GOT3 (cell line): ENCODE measurements around the gene UNC79.
"Not testable (repeated sequence)": the region's sequence is repeated elsewhere in the genome, so short reads cannot be mapped to it uniquely, and the experiment has no call there.

ENCODE experiments used
- DNase-seq: peaks from one replicate; lab custom pipeline; 2025; ENCODE audit warnings: mixed read lengths; lab: John Stamatoyannopoulos, UW

The UNC79 gene

DNA sequence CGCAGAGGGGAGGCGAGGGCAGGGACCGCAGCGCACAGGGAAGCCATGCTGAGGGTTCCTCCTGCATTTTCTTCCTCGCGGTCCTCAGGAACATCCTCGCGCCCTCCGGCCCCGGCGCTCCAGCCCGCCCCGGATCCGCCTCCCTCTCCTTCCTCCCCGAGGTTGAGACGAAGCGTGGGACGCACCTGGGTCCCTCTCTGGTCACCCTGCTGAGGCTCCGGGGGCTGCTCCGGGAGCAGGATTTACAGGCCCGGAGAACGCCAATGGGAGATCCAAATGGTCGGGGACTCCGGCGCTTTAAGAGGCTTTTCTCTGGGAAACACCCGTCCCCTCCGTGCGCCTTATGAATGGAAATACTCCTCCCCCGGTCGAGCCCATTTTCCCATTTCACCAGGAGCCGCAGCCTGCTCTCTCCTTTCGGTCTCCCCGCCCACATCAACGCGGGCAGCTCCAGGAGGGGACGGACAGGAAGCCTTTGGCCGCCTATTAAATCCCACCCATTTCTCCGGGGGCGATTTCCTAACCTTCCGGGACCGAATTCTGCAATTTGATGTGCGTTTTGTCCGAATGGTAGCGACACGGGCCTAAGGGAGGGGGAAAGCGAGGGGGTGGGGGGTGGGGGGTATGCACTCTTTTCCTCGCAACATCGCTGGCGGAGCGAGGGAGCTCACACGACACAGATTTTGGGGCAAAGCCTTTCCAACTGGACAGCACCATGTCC, at the start of gene UNC79:
TSS of gene UNC79 (plus strand) at position 625 of the 721 bp plus-strand sequence. CDS start at position 716, 91 bp downstream.
- DNase-seq, result no peak

DNA sequence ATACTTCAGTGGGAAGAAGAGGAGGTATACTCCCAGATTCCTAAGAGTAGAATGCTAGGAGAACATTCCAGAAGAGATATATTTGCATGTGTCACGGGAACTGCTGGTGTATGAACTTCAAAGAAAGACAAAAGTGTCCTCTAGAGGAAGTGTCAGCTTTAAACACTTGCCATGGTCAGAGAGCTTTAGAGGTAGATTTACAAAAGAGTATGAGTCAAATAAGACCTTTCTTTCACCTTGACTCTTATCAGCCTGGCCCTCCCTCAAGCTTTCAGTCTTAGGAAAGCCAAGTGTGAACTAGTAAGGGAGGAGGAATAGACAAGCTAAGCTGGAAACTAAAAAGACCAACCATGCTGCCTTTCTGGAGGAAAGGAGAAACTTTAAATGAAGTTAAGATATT, 49.1 kb upstream of the UNC79 start:
- DNase-seq, result no peak

DNA sequence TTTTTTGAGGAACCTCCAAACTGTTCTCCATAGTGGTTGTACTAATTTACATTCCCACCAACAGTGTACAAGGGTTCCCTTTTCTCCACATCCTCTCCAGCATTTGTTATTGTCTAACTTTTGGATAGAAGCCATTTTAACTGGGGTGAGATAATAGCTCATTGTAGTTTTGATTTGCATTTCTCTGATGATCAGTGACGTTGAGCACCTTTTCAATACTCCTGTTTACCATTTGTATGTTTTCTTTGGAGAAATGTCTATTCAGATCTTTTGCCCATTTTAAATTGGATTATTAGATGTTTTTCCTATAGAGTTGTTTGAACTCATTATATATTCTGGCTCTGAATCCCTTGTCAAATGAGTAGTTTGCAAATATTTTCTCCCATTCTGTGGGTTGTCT, 46.5 kb upstream of the UNC79 start:
- DNase-seq, result not testable (repeated sequence)

DNA sequence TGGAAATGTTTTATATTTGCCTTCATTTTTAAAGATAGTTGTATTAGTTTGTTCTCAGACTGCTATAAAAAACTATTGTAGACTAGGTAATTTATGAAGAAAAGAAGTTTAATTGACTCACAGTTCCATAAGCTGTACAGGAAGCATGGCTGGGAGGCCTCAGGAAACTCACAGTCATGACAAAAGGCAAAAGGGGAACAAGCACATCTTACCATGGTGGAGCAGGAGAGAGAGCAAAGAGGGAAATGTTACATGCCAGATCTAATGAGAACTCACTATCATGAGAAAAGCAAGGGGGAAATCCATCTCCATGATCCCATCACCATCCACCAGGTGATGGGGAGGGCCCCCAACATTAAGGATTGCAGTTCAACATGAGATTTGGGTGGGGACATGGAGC, 35.5 kb upstream of the UNC79 start:
- no peak for DNase-seq

DNA sequence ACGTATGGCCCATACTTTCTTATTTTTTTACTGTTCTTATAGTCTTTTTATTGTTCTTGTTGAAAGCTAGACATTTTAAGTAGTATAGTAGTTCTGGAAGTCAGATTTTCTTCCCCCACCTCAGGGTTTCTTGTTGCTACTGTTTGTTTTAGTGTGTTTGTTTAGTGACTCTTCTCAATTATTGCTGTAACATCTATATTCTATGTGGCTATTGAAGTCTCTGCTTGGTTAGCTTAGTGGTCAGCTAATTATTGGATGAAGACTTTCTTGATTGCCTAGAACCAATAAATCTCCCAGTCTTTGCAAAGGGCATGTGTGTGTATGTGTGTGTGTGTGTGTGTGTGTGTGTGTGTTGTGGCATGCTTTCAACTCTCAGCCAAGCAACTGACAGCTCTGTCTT, 34.3 kb upstream of the UNC79 start:
- no peak for DNase-seq

DNA sequence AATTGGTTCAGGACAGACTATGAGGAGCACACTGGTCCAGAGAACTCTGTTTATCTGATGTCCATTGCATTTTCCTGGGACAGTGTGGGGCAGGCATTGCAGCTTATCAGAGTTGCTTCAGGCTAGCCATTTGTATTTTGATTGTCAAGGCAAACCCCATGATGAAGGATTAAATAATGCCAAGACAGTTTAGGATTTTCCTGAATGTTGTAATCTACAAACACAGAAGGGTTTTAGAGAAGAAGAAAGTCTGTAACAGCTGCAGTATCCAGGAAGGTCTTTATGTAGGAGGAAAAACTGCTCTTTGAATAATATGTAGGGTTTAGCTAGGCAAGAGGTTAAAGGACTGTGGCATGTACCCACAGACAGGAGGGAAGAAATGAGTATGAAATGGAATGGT, 32.2 kb upstream of the UNC79 start:
- no peak for DNase-seq

DNA sequence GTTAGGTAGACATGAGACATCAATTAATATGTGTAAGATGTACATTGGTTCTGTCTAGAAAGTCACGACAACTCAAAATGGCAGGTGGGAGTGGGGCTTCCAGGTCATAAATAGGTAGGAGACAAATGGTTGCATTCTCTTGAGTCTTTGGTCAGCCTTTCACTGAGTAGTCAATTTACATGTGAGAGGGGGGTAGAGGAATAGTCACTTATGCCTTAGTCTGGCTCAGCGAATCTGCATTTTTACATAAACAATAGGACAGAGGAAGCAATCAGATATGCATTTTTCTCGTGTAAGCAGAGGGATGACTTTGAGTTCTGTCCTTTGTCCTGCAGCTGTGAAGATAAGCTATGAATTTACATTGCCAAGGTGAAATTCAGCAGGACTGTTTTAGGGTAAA, 27.8 kb upstream of the UNC79 start:
- no peak for DNase-seq

DNA sequence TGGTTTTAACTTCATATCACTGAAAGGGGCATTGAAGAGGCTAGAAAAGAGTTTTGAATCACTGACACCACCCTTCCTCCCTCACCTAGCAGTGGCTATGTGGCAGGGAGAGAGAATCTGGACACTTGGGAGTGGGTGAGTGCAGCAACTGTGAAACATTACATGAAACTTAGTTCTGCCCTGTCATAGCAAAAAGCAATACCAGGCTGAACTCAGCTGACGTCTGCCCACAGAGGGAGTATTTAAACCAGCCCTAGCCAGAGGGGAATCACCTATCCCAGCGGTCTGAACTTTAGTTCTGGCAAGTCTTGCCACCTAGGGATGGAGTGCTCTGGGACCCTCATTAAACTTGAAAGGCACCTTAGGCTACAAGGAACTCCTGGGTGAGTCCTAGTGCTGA, 20.7 kb upstream of the UNC79 start:
- no peak for DNase-seq

DNA sequence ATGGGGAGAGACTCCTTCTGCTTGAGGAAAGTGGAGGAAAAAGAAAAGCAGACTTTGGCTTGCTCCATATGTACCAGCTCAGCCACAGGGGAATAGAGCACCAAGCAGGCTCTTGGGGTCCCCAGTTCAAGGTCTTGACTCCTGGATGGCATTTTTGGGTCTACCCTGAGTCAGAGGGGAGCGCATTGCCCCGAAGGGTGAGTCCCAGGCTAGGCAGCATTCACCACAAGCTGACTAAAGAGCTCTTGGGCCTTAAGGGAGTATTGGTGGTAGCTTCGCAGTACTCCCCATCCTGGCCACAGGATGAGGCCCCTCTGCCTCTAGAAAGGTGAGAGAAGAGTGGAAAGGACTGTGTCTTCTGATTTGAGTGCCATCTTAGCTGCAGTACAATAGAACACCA, 19.8 kb upstream of the UNC79 start:
- no peak for DNase-seq

DNA sequence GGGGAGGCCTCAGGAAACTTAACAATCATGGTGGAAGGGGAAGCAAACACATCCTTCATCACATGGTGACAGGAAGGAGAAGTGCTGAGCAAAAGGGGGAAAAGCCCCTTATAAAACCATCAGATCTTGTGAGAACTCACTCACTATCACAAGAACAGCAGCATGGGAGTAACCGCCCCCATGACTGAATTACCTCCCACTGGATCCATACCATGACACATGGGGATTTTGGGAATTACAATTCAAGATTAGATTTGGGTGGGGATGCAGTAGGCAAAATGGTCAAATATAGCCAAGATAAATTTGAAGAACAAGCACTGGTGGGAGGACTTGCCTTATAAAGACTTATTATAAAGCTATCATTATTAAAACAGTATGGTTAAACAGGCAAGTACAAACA, 5.6 kb upstream of the UNC79 start:
- not testable (repeated sequence) for DNase-seq

DNA sequence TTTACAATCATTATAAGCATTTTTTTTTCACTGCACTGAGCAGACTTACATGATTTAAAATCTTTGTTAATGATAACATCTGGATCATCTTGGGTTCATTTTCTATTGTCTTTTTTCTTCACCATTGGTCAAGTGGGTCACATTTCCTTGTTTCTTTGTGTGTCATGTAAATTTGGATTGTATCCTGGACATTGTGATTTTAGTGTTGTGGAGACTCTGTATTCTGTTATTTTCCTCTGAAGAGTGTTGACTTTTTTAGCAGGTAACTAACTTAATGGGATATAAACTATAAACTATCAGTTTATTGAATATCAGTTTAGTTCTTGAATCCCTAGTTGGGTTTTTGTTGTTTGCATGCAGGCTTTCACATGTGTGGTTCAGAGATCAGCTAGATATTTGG, 4.0 kb upstream of the UNC79 start:
- DNase-seq, result no peak

DNA sequence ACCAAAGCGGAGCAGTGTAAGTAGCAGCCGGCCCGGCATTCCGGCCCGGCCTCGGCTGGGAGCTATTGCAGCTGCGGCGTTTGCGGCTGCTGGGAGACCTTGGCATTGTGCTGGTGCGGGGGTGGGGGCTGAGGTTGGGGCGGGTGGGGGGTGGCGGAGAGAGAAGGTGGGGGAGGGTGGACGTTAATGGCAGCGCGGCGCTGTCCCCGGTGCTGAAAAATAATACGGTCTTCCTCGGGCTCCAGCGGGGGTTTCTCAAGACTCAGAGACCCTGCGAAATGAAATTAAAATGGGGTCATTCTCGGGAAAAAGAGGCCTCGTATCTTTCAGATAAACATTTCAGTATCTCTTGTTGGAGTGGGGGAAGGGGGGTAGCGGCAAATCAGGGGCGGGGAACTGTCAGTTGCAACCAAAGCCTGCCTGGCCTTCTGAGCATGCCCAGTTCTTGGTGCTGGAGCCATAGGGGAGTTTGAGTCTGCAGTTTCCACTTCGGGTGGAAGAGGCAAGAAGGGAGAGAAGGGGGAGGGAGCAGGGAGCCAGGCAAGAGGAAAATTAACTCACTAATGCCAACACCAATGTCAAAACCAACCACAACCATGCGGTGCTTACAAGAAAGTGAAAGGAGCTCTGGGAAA, 414 bp downstream of the UNC79 start:
- DNase-seq, result no peak

DNA sequence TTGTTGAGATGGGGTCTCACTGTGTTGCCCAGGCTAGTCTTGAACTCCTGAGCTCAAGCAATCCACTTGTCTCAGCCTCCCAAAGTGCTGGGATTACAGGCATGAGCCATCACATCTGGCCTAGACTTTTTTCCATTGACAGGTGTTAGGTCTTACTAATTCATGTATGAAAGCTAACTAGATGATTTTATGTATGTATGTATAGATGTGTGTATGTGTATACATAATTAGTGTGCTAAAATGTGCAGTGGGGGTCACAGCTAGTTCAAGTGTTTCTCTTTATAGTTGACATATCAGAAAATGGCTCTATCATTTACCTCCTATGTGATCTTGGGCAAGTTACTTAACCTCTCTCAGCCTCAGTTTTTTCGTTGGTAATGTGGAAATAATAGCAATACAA, 23.5 kb downstream of the UNC79 start:
- DNase-seq, result no peak

DNA sequence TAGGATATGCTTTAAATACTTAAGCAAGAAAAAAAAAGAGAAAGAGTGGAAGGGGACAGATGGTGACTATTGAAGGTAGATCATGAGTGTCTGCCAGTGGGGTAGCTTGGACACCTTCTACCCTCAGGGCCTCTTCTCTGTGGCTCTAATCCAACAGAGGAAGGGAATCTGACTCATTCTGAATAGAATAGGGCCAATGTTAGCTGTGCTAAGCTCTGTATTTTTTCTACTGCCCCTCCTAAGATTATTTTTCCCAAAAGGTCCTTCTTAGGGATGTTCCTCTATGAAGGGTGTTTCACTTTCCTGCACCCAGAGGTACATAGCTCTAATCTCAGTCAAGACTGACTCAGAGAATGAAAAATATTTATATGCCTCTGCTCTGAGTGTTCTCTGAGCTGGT, 25.6 kb downstream of the UNC79 start:
- no peak for DNase-seq

DNA sequence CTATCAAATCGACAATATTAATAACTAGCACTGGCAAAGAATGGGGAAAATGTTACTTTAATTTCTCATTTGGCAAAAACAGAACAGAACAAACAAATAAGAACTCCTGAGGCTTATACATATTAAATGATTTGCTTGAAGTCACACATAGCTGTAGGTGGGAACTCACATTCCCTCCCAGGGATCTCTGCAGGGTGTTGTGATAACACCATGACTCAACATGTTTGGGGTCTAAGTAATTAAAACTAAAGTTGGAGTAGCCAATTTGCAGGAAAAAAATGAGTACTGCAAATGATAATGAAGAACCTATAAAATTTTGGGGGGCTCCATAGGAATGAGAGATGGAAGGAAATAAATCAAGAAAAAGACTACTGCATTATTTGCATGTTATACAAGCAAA, 27.5 kb downstream of the UNC79 start:
- DNase-seq, result no peak

DNA sequence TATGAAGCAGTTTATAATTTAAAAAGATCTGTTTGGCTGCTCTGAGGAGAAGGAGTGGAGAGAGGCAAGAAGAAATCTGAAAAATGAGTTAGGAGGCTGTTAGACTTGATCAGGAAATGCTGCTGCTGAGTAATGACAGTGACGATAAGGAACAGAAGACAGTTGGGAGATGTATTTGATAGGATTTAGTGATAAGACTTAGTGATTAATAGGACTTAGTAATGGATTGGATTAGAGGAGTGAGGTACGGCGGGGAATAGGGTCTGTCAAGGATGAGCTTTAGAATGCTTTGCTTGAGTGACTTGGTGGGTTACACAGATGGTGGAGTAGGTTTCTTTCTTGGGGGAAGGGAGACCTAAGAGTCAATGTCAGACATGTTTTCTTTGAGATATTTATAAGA, 31.7 kb downstream of the UNC79 start:
- no peak for DNase-seq

DNA sequence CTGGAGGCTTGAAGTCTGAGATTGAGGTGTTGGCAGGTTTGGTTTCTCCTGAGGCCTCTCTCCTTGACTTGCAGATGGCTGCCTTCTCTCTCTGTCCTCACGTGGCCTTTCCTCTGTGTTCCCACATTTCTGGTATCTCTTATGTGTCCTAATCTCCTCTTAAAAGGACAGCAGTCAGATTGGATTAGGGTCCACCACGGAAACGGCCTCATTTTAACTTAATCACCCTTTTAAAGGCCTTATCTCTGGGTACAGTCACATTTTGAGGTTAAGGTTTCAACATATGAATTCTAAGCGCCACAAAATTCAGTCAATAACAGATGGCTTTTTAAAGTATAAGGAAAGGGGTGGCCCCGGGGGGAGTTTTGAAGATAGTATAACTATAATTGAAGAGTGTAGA, 33.5 kb downstream of the UNC79 start:
- DNase-seq, result no peak

DNA sequence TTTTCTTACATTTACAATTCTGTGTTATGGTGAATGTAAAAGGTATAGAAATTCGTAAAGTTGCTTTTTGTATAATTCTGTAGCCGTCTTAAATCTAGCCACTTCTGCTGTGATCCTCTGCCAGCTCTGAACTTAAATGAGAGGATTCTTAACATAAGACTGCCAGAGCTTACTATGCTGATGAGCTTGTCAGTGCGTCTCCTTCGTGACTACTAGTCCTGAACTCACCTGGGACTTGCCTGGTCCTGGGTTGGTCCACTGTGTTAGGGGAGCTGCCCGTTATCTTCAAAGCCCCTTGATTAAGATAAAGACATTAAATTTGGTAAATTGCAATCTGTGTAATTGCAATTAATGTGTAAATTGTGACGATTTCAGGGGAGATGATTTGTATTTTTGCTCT, 44.7 kb downstream of the UNC79 start:
- DNase-seq, result no peak

DNA sequence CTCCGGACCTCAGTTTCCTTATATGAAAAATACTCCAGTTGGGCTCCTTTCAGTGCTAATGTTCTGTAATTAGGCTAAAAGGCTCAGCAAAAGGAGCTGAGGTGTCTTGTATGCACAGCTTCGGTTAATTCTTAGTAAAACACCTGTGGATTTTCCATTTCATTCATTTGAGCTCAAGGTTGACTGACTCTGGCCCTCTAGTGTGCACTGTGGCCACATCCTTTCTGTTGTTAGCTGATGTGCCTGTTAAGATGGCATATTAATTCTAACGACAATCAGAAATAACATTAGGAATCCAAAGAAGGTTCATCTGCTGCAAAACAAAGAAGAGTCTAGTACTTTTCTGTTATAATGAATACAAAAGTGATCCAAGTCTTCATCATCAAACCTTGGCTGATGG, 45.6 kb downstream of the UNC79 start:
- no peak for DNase-seq

DNA sequence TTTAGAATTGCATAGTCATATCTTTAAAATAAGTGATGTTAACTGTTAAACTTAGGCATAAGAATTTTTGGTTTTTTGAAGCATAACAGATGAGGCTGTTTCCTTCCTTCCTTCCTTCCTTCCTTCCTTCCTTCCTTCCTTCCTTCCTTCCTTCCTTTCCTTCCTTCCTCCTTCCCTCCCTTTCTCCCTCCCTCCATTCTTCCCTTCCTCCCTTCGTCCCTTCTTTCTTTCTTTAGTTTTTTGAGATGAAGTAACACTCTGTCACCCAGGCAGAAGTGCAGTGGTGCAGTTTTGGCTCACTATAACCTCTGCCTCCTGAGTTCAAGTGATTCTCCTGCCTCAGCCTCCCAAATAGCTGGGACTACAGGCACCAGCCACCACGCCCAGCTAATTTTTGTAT, 48.3 kb downstream of the UNC79 start:
- DNase-seq, result not testable (repeated sequence)

DNA sequence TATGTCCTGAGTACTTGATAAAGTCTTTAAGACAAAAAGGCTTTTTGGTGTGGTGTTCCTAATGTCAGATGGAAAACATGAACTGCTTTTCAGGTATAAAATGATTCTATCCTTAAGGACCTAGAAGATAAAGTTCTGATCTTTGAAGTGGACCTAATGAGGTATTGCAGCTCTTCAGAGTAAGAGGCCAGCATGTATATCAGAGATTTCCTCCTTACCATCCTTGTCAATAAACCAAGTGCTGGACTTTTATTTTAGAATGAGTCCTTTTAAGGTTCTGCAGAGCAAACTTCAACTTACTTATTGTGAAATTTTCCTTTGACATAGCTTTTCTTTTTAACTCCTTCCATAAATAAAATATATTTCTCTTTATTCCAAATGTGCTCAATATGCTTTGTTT, 50.1 kb downstream of the UNC79 start:
- no peak for DNase-seq

DNA sequence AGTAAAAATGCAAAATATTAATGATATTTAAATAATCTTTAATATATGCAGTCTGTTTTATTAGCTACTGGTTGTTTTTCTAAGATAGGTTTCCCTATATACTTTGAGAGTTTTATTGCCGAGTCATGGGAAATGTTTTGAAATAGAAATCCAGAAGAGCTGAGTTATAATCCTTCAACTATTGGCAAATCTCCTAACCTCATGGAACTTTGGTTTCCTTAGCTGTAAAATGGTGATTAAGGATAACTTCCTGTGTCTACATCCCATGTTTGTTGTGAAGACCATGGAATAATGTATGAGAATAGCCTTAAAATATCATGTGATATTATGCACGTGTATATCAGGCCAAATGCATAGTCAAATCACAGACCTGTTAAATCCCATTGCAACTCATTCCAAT, 51.0 kb downstream of the UNC79 start:
- DNase-seq, result no peak

DNA sequence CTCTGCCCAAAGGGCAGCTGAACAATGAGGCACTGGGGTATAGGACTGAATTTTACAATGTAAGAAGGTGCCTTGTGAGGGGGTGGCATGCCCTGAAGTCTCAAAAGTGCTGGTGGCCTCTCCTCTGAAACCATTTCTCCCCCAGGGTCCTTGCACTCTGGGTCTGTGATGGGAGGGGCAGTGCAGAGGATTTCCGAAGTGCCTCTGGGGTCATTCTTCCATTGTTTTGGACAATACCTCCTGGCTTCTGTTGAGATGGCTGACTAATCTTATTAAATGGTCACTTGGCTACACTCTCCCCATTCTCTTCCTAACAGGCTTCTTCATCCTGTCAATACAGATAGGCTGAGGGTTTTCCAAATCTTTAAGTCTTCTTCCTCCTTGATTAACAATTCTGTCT, 59.3 kb downstream of the UNC79 start:
- DNase-seq, result no peak

DNA sequence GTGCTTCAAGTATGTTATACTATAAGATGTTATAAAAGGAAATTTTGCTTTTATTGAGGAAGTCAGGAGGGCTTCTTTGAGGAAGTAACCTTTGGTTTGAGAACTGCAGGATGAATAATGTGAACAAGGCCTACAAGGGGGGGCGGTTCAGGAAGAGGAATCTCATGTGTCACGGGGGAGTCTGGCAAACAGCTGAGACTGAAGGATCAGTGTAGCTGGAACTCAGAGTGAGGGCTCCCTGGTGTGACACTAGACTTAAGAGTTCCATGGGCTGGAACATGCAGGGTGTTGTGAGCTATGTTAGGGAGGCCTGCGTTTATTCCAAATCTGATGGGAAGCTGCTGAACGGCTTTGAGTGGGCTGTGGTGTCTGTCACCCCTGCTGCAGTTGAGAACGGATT, 62.3 kb downstream of the UNC79 start:
- no peak for DNase-seq
